OCI-LY7 (cell line): ENCODE measurements around the gene IVD. TPM values are rescaled to one million over a fixed set of nuclear protein-coding genes. Genes with fewer than 3 reads are reported as not detected.

ENCODE experiments used
- BruUV-seq: library from RNA; stranded (reverse); fragments of 400-500 nt; replicated peaks from 2 replicates; lab custom pipeline; 2021; lab: Mats Ljungman, UMichigan
- CTCF ChIA-PET: fragments of 300-600 bp; sonication (Branson Sonifier 250); formaldehyde crosslinking; loops from one replicate; lab custom pipeline; 2022; ENCODE audit warnings: antibody characterized with exemption; ENCODE audit not compliant: unreplicated experiment; lab: Charles Lee
- POLR2A ChIA-PET: fragments of 300-600 bp; sonication (Branson Sonifier 250); formaldehyde crosslinking; loops from one replicate; lab custom pipeline; 2022; ENCODE audit warnings: antibody characterized with exemption; lab: Charles Lee
- DNase-seq: peaks from one replicate; pipeline ENCODE4 v3.0.0-alpha.2; 2015; ENCODE audit warnings: low spot score
- H2AFZ ChIP-seq: fragments of 200-600 bp; sonication (generic), shearing (Covaris generic); 2 replicates; pipeline ENCODE4 v1.6.1; 2014; ENCODE audit warnings: mild to moderate bottlenecking, antibody characterized with exemption, low read length, moderate library complexity
- H3K27ac ChIP-seq: fragments of 200-600 bp; sonication (generic); 2 replicates; pipeline ENCODE4 v1.5.1; 2014; ENCODE audit warnings: mixed run types, low read depth, mild to moderate bottlenecking, moderate library complexity, low read length, inconsistent platforms; ENCODE audit not compliant: poor library complexity, severe bottlenecking
- H3K36me3 ChIP-seq: fragments of 200-600 bp; sonication (generic); 2 replicates; pipeline ENCODE4 v1.6.1; 2014; ENCODE audit warnings: mild to moderate bottlenecking, antibody characterized with exemption, low read length, moderate library complexity, mixed read lengths; ENCODE audit not compliant: insufficient read depth
- H3K4me1 ChIP-seq: fragments of 200-600 bp; sonication (generic); 2 replicates; pipeline ENCODE4 v1.5.1; 2014; ENCODE audit warnings: mild to moderate bottlenecking, low read length; ENCODE audit not compliant: insufficient read depth, poor library complexity, severe bottlenecking
- H3K4me2 ChIP-seq: fragments of 200-600 bp; sonication (generic); 2 replicates; pipeline ENCODE4 v1.6.1; 2014; ENCODE audit warnings: mild to moderate bottlenecking, low read length
- H3K4me3 ChIP-seq: fragments of 200-600 bp; sonication (generic); 2 replicates; pipeline ENCODE4 v1.5.1; 2014; ENCODE audit warnings: mild to moderate bottlenecking, low read depth, low read length; ENCODE audit not compliant: poor library complexity, severe bottlenecking
- H3K79me2 ChIP-seq: fragments of 200-600 bp; sonication (generic); 2 replicates; pipeline ENCODE4 v1.6.1; 2016; ENCODE audit warnings: low read depth, mild to moderate bottlenecking, low read length, moderate library complexity, mixed read lengths; ENCODE audit not compliant: insufficient read depth
- H3K9me2 ChIP-seq: fragments of 200-600 bp; sonication (generic); 2 replicates; pipeline ENCODE4 v1.6.1; 2016; ENCODE audit warnings: mild to moderate bottlenecking, low read length, mixed read lengths; ENCODE audit not compliant: insufficient read depth
- H3K9me3 ChIP-seq: fragments of 200-600 bp; sonication (generic); 2 replicates; pipeline ENCODE4 v1.6.1; 2014; ENCODE audit warnings: mild to moderate bottlenecking, mixed run types, low read length, mixed read lengths
- H4K20me1 ChIP-seq: fragments of 200-600 bp; sonication (generic); 2 replicates; pipeline ENCODE4 v1.6.1; 2014; ENCODE audit warnings: mild to moderate bottlenecking, antibody characterized with exemption, low read length, moderate library complexity, mixed read lengths; ENCODE audit not compliant: insufficient read depth
- CTCF ChIP-seq: fragments of 200-600 bp; sonication (generic); conservative IDR thresholded peaks from 2 replicates; pipeline ENCODE4 v1.5.1; 2014; ENCODE audit warnings: mild to moderate bottlenecking, antibody characterized with exemption, low read length, moderate library complexity, mixed read lengths
- EZH2phosphoT487 ChIP-seq: fragments of 200-600 bp; sonication (generic); IDR thresholded peaks from 2 replicates; pipeline ENCODE4 v1.6.1; 2018; ENCODE audit warnings: low read depth, borderline replicate concordance, mild to moderate bottlenecking, mixed run types, antibody characterized with exemption, low read length, moderate library complexity, mixed read lengths
- intact Hi-C: fragments of 100-400 bp; cut with micrococcal nuclease; formaldehyde crosslinking; loops from one replicate; pipeline ENCODE4 v1.10.0; 2022; ENCODE audit not compliant: unreplicated experiment
- total RNA-seq, 2 experiments: library from RNA; depleted of rRNA in 1 of 2; stranded (reverse); fragments of >200 nt in 1 of 2; shearing (Covaris generic) in 1 of 2; gene quantifications; 2 replicates each; pipeline ENCODE4 v1.2.3, GENCODE V29; 2014 to 2022

The IVD gene
- total RNA-seq, 2 experiments from 2014 or later, result 20.6 to 67.3 TPM

GRCh38 chr15:40363611-40364010 is 42.0 kb upstream of the IVD start:
- Histone ChIP-seq H3K9me2 (no peaks in the 10 kb centered on the region), H3K4me1 (peaks cover 16% of the 10 kb centered on the region), H3K79me2 (no peaks in the 10 kb centered on the region), H3K9me3 (no peaks in the 10 kb centered on the region), H4K20me1 (no peaks in the 10 kb centered on the region), H3K4me2 (no peak overlapping the region), H3K36me3 (no peaks in the 10 kb centered on the region), H2AFZ (no peak overlapping the region), H3K4me3 (no peak overlapping the region), H3K27ac (no peak overlapping the region)
- no TSS peak for BruUV-seq
- no peak for DNase-seq
- intact Hi-C loops, result no loop called here
- TF ChIP-seq CTCF (no peak), EZH2phosphoT487 (no peak)
- POLR2A ChIA-PET, result no interaction called here
- CTCF ChIA-PET, result no interaction called here

GRCh38 chr15:40364251-40364650 is 41.3 kb upstream of the IVD start:
- no peak for DNase-seq
- Histone ChIP-seq H2AFZ (no peak overlapping the region), H3K79me2 (no peaks in the 10 kb centered on the region), H3K4me3 (no peak overlapping the region), H3K9me2 (no peaks in the 10 kb centered on the region), H3K9me3 (no peaks in the 10 kb centered on the region), H3K4me2 (no peak overlapping the region), H3K36me3 (no peaks in the 10 kb centered on the region), H3K4me1 (peaks cover 9% of the 10 kb centered on the region), H3K27ac (no peak overlapping the region), H4K20me1 (no peaks in the 10 kb centered on the region)
- CTCF ChIA-PET, result no interaction called here
- no TSS peak for BruUV-seq
- intact Hi-C loops, result no loop called here
- POLR2A ChIA-PET, result no interaction called here
- TF ChIP-seq CTCF (no peak), EZH2phosphoT487 (no peak)

DNA sequence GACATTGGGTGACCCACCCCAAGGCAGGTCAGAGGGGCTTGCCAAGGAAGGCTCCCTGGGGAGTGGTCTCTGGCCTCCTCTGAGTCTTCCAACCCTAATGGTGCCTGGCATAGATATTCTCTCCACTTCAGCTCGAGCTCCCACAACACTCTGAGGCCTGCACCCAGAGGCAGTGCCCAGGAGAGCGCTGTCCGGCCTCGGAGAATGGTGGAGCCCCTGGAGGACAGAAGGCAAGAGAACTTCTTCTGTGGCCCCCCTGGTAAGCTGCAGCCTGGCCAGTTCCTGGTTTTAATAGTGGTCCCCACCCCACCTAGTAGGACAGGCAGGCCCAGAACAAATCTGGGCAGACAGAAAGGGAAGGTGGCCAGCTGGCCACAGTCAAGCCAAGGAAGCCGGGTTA is 40.6 kb upstream of the IVD start:
- intact Hi-C loops, result no loop called here

More for the DNA sequence above, 40.6 kb upstream of the IVD start:
- no peaks in the 10 kb centered on the region for H3K79me2 ChIP-seq
- no peaks in the 10 kb centered on the region for H3K9me2 ChIP-seq
- no peak for DNase-seq
- no peak overlapping the region for H3K27ac ChIP-seq
- BruUV-seq, result no TSS peak
- ChIA-PET CTCF (no interaction called here), POLR2A (no interaction called here)
- H3K9me3 ChIP-seq, result no peaks in the 10 kb centered on the region
- no peaks in the 10 kb centered on the region for H3K36me3 ChIP-seq
- no peak overlapping the region for H3K4me3 ChIP-seq
- H3K4me2 ChIP-seq, result no peak overlapping the region
- no peak overlapping the region for H2AFZ ChIP-seq
- no peaks in the 10 kb centered on the region for H4K20me1 ChIP-seq
- peaks cover 9% of the 10 kb centered on the region for H3K4me1 ChIP-seq
- TF ChIP-seq EZH2phosphoT487, result no peak
- TF ChIP-seq CTCF, result no peak
